ENCODE results near the gene IL6.

The IL6 gene

GRCh38 chr7:22695476-22696132, 31.4 kb upstream of the IL6 start:
- Histone ChIP-seq H3K79me2 (ENCODE audit: low read length) (no peaks in the 10 kb centered on the region), H3K9me2 (replicated peaks; ENCODE audit: insufficient read depth, low read length) (no peaks in the 10 kb centered on the region), H3K9ac (ENCODE audit: low read length) (no peak overlapping the region), H3F3A (ENCODE audit: insufficient read depth, low read length) (peaks cover 11% of the 10 kb centered on the region; the same call in 1 of the 2 replicates), H3K27ac (ENCODE audit: low read length) (no peak overlapping the region), H3K9me3 (replicated peaks; ENCODE audit: insufficient read depth, low read length) (no peaks in the 10 kb centered on the region), H2AFZ (ENCODE audit: low read length) (no peak overlapping the region), H4K20me1 (ENCODE audit: insufficient read depth, low read length) (no peaks in the 10 kb centered on the region), H3K4me2 (ENCODE audit: low read depth, low read length) (no peak overlapping the region), H3K4me1 (ENCODE audit: low read length) (peaks cover 55% of the 10 kb centered on the region), H3K36me3 (replicated peaks; ENCODE audit: insufficient read depth, low read length) (no peaks in the 10 kb centered on the region), H3K27me3 (replicated peaks; ENCODE audit: insufficient read depth, low read length) (no peaks in the 10 kb centered on the region), H3K4me3 (ENCODE audit: low read length) (no peak overlapping the region)
- TF ChIP-seq EZH2 (optimal IDR thresholded peaks at IDR 0.05; ENCODE audit: low read depth, low read length) (no peak), CTCF (IDR thresholded peaks at IDR 0.05; ENCODE audit: low read length) (no peak), EZH2phosphoT487 (IDR thresholded peaks at IDR 0.05; ENCODE audit: low read length) (no peak)
- DNase-seq, result no peak

- TF ChIP-seq CTCF (IDR thresholded peaks at IDR 0.05; ENCODE audit: low read length), result no peak
- no peak for TF ChIP-seq EZH2 (optimal IDR thresholded peaks at IDR 0.05; ENCODE audit: low read depth, low read length)
- no peak for TF ChIP-seq EZH2phosphoT487 (IDR thresholded peaks at IDR 0.05; ENCODE audit: low read length)
- no peak overlapping the region for H3K27ac ChIP-seq (ENCODE audit: low read length)
- no peak overlapping the region for H2AFZ ChIP-seq (ENCODE audit: low read length)
- H3F3A ChIP-seq (ENCODE audit: insufficient read depth, low read length), result peaks cover 11% of the 10 kb centered on the region; the same call in 1 of the 2 replicates
- H3K4me1 ChIP-seq (ENCODE audit: low read length), result peaks cover 59% of the 10 kb centered on the region
- H3K9me3 ChIP-seq (replicated peaks; ENCODE audit: insufficient read depth, low read length), result no peaks in the 10 kb centered on the region
- H4K20me1 ChIP-seq (ENCODE audit: insufficient read depth, low read length), result no peaks in the 10 kb centered on the region
- H3K4me3 ChIP-seq (ENCODE audit: low read length), result no peak overlapping the region
- H3K9ac ChIP-seq (ENCODE audit: low read length), result no peak overlapping the region
- H3K79me2 ChIP-seq (ENCODE audit: low read length), result no peaks in the 10 kb centered on the region
- no peaks in the 10 kb centered on the region for H3K27me3 ChIP-seq (replicated peaks; ENCODE audit: insufficient read depth, low read length)
- no peak for DNase-seq
- H3K36me3 ChIP-seq (replicated peaks; ENCODE audit: insufficient read depth, low read length), result no peaks in the 10 kb centered on the region
- no peaks in the 10 kb centered on the region for H3K9me2 ChIP-seq (replicated peaks; ENCODE audit: insufficient read depth, low read length)
- H3K4me2 ChIP-seq (ENCODE audit: low read depth, low read length), result no peak overlapping the region
Measured at GRCh38 chr7:22696541-22697228, 30.3 kb upstream of the IL6 start.

- H3K27ac ChIP-seq (ENCODE audit: low read length), result no peak overlapping the region
- no peak overlapping the region for H3K4me2 ChIP-seq (ENCODE audit: low read depth, low read length)
- no peaks in the 10 kb centered on the region for H3K36me3 ChIP-seq (replicated peaks; ENCODE audit: insufficient read depth, low read length)
- H3K4me3 ChIP-seq (ENCODE audit: low read length), result no peak overlapping the region
- TF ChIP-seq CTCF (IDR thresholded peaks at IDR 0.05; ENCODE audit: low read length) (no peak), EZH2 (optimal IDR thresholded peaks at IDR 0.05; ENCODE audit: low read depth, low read length) (no peak), EZH2phosphoT487 (IDR thresholded peaks at IDR 0.05; ENCODE audit: low read length) (no peak)
- no peak overlapping the region for H2AFZ ChIP-seq (ENCODE audit: low read length)
- H3F3A ChIP-seq (ENCODE audit: insufficient read depth, low read length), result peaks cover 11% of the 10 kb centered on the region; the same call in 1 of the 2 replicates
- no peak overlapping the region for H3K9ac ChIP-seq (ENCODE audit: low read length)
- no peaks in the 10 kb centered on the region for H3K9me3 ChIP-seq (replicated peaks; ENCODE audit: insufficient read depth, low read length)
- no peaks in the 10 kb centered on the region for H3K9me2 ChIP-seq (replicated peaks; ENCODE audit: insufficient read depth, low read length)
- no peaks in the 10 kb centered on the region for H3K27me3 ChIP-seq (replicated peaks; ENCODE audit: insufficient read depth, low read length)
- H3K79me2 ChIP-seq (ENCODE audit: low read length), result no peaks in the 10 kb centered on the region
- peaks cover 59% of the 10 kb centered on the region for H3K4me1 ChIP-seq (ENCODE audit: low read length)
- H4K20me1 ChIP-seq (ENCODE audit: insufficient read depth, low read length), result no peaks in the 10 kb centered on the region
- no peak for DNase-seq
Measured at GRCh38 chr7:22697322-22697859, 29.6 kb upstream of the IL6 start.

Measured in MM.1S (cell line).